Gastroesophageal sphincter (tissue), 4 donors: ENCODE data around the gene SMC6. TPM values are rescaled to one million over a fixed set of nuclear protein-coding genes. Genes with fewer than 3 reads are reported as not detected.

Experiments
- ATAC-seq: fragments of 150-250 bp; one replicate; pipeline ENCODE4 v1.9.1; 2016; ENCODE audit warnings: mild to moderate bottlenecking, moderate library complexity
- H3K27ac ChIP-seq, 4 donors: fragments of 200-600 bp; sonication (generic) in 3 of 4; 1 replicate in 3 of 4; 2 replicates in 1 of 4; pipeline ENCODE4 v1.5.1; 2016 to 2019
- H3K27me3 ChIP-seq: fragments of 200-600 bp; sonication (generic); one replicate; pipeline ENCODE4 v1.5.1; 2019
- H3K36me3 ChIP-seq, 2 donors: fragments of 200-600 bp; sonication (generic); one replicate each; pipeline ENCODE4 v1.5.1; 2019; ENCODE audit warnings: control low read depth in 1 of 2
- H3K4me1 ChIP-seq, 3 donors: fragments of 200-600 bp; sonication (generic); 1 replicate in 2 of 3; 2 replicates in 1 of 3; pipeline ENCODE4 v1.5.1; 2016 to 2019; ENCODE audit warnings: control low read depth in 2 of 3
- H3K4me3 ChIP-seq, 2 donors: fragments of 200-600 bp; sonication (generic); one replicate each; pipeline ENCODE4 v1.5.1; 2019; ENCODE audit warnings: mild to moderate bottlenecking in 1 of 2, moderate library complexity in 1 of 2
- H3K9me3 ChIP-seq, 3 donors: fragments of 200-600 bp; sonication (generic); one replicate each; pipeline ENCODE4 v1.5.1; 2017 to 2019; ENCODE audit warnings: control low read depth in 2 of 3
- CTCF ChIP-seq, 4 experiments: fragments of 200-600 bp in 2 of 4; fragments of 450-650 bp in 2 of 4; sonication (generic) in 1 of 4; IDR thresholded peaks; one replicate each; pipeline ENCODE4 v1.5.1; 2017 to 2019; ENCODE audit warnings: antibody characterized with exemption in 4 of 4, mild to moderate bottlenecking in 2 of 4, moderate library complexity in 2 of 4
- EP300 ChIP-seq: sonication (generic); formaldehyde crosslinking; IDR thresholded peaks from one replicate; pipeline ENCODE4 v1.6.1; 2017; ENCODE audit warnings: antibody characterized with exemption, mild to moderate bottlenecking
- POLR2A ChIP-seq, 2 donors: fragments of 450-650 bp; IDR thresholded peaks; one replicate each; pipeline ENCODE4 v1.6.1; 2017; ENCODE audit warnings: antibody characterized with exemption in 2 of 2, mild to moderate bottlenecking in 2 of 2, moderate library complexity in 1 of 2
- POLR2AphosphoS5 ChIP-seq: sonication (generic); formaldehyde crosslinking; IDR thresholded peaks from one replicate; pipeline ENCODE4 v1.6.1; 2017; ENCODE audit warnings: antibody characterized with exemption
- WGBS, 2 donors: methylation state at CpG; one replicate each; pipeline ENCODE4 v1.1.5; 2018; ENCODE audit warnings: low coverage in 1 of 2; 5-methylcytosine and 5-hydroxymethylcytosine counted together
- total RNA-seq, 4 donors: library from RNA; depleted of rRNA; stranded (reverse); fragments of >200 nt; gene quantifications; one replicate each; pipeline ENCODE4 v1.1.0, GENCODE V29; 2016

The SMC6 gene
- total RNA-seq, 4 donors from 2014 or later, result 11.2 to 16.7 (median 14.1) TPM

DNA sequence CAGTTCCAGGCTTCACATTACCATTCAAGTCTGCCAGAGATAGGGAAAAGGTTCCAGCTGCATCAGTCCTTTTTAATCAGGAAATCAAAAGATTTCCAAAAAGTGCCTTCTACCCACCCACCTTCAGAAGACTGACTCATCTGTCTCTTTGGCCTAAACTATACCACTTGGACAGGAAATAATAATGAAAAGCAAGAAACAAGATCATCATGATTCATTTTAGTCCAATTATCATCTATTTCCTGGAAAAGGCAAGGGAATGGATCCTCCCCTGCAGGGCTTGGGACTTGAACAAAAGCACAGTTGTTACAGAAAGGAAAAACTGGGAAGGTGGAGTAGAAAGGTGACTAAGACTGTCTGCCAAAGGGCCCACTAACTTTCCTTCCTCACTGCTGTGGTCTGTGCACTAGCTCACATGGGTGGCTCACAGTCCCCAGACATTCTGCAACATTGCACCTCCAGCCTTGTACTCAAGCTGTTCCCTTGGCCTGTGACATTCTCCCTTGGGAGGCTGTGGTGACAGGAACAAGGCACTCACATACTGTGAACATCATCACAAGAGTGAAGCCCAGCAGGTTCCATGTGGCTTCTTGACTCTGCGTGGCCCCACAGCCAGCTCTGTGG is 137.8 kb downstream of the SMC6 start:
- Histone ChIP-seq H3K4me3 (no peak overlapping the region), H3K9me3 (no peaks in the 10 kb centered on the region), H3K27me3 (no peaks in the 10 kb centered on the region), H3K36me3 (no peaks in the 10 kb centered on the region), H3K4me1 (peaks cover 0 to 10% (median 0%) of the 10 kb centered on the region in 3 donors), H3K27ac (no peak overlapping the region)
- ATAC-seq, result no peak
- TF ChIP-seq POLR2A (IDR thresholded peaks at IDR 0.05) (no peak), EP300 (no peak), POLR2AphosphoS5 (no peak), CTCF (IDR thresholded peaks at IDR 0.05) (no peak)
- 100% methylated on average over 1 of the region's 1 CpG for WGBS, 2 donors

GRCh38 chr2:17615147-17615546 is 138.5 kb downstream of the SMC6 start:
- no peak for ATAC-seq
- no peak for TF ChIP-seq POLR2AphosphoS5
- no peak for TF ChIP-seq EP300
- TF ChIP-seq CTCF (IDR thresholded peaks at IDR 0.05), result no peak
- no peak for TF ChIP-seq POLR2A (IDR thresholded peaks at IDR 0.05)
- Histone ChIP-seq H3K27me3 (no peaks in the 10 kb centered on the region), H3K9me3 (no peaks in the 10 kb centered on the region), H3K4me3 (no peak overlapping the region), H3K27ac (no peak overlapping the region), H3K36me3 (no peaks in the 10 kb centered on the region), H3K4me1 (peaks cover 0 to 3% (median 0%) of the 10 kb centered on the region in 3 donors)
- WGBS, 2 donors, result 44 to 85% methylated on average over 1 of the region's 1 CpG

GRCh38 chr2:17614174-17614930 is 139.3 kb downstream of the SMC6 start:
- no peak for ATAC-seq
- 95 to 100% methylated on average over 2 to 3 of the region's 4 CpGs for WGBS, 2 donors
- Histone ChIP-seq H3K9me3 (no peaks in the 10 kb centered on the region), H3K27ac (no peak overlapping the region), H3K27me3 (no peaks in the 10 kb centered on the region), H3K4me3 (no peak overlapping the region), H3K4me1 (no peaks in the 10 kb centered on the region), H3K36me3 (no peaks in the 10 kb centered on the region)
- TF ChIP-seq POLR2A (IDR thresholded peaks at IDR 0.05), result no peak
- TF ChIP-seq POLR2AphosphoS5, result no peak

Other genes with a start within 250 kb of the SMC6 start
- gene RAD51AP2, start 235.4 kb downstream of the SMC6 start, total RNA-seq, result under 1 TPM in 1 of 4 donors, not detected in 3; 0.13 TPM
- gene VSNL1, start 213.1 kb downstream of the SMC6 start, total RNA-seq, result 1 to 10 TPM in 1 of 4 donors, under 1 TPM in 3; 0.40 to 5.2 (median 0.76) TPM
- gene GEN1, start 328 bp upstream of the SMC6 start, total RNA-seq, result 1 to 10 TPM; 1.4 to 5.8 (median 3.0) TPM
- not detected for gene MSGN1, start 62.6 kb upstream of the SMC6 start, total RNA-seq
- gene KCNS3, start 124.9 kb upstream of the SMC6 start, total RNA-seq, result 10 to 100 TPM; 37.3 to 61.3 (median 38.0) TPM